Pons (tissue), 1 donor: ENCODE results near the gene ARL2BP.
A peak's percentile ranks its signal among the peaks of the same experiment; 100 is the strongest.
"Not testable (repeated sequence)": the region's sequence is repeated elsewhere in the genome, so short reads cannot be mapped to it uniquely, and the experiment has no call there.

Source experiments
- DNase-seq: peaks from one replicate; pipeline ENCODE4 v3.0.0-alpha.2; 2016; ENCODE audit warnings: low spot score

Gene ARL2BP

DNA sequence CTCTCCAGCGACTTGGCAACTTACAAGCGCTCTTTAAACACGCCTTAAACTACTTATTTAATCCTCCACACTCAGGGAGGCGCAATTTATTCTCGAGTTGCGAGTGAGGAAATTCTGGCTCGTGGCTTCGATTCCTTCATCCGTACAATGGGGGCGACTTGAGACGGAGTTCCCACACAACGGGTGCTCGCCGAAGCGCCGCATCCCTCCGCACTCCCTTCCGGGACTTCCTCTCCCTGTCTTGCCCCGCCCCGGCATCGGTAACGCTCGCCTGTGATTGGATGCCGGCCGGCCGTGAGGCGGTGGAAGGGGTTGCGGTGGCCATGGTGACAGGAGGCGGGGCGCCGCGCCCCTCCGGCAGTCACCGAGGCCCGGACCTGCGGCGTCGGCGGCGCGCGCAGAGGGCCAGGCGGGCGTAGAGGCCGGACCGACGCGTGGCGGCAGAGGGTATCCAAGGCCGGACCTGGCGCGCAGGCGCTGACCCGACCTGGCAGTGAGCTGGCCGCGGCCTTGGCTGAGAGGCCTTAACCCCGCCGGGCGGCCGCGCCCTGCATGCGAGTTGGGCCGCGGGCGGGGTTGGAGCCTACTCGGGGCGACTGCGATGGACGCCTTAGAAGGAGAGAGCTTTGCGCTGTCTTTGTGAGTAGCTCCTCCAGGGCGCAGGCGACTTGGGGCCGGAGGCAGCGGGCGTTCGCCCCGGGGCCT, at the start of gene ARL2BP:
TSS of gene ARL2BP (plus strand) at position 493 of the 705 bp plus-strand sequence. CDS start at position 602, 109 bp downstream.
- DNase-seq, result peak; percentile 97

DNA sequence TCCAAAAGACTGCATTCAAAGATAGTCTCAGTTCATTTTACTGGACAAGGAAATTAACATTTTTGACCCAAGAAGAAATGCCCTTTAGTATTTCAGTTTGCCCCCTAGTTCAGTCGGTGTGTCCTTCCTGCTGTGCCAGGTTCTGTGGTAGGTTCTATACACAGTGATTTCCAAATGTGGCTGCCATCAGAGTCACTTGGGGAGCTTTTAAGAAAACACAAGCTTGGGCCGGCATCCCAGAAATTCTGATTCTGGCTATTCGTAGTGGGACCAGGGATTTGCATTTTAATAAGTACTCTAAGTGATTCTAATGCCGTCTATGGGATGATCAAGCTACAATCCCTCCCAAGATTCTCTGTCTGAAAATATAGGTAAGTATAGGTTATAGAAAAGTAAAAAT, 48.8 kb upstream of the ARL2BP start:
- peak; percentile 38 for DNase-seq

DNA sequence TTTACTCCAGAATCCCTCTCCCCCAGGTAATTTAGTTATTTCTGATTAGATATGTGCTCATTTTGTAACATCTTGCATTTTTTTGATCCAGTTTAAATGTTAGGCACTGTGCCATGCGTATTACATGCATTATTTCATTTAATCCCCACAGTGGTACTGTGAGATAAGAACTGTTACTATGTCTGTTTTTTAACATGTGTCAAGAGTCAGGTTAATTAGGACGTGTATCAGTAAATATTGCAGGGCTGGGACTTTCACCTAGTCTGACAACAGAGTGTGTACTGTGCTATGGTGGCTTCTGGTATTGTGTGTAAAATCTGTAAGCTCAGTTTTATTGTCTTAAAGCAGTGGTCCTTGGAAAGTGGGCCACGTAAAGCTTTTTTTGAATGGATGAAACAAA, 48.3 kb upstream of the ARL2BP start:
- DNase-seq, result no peak

DNA sequence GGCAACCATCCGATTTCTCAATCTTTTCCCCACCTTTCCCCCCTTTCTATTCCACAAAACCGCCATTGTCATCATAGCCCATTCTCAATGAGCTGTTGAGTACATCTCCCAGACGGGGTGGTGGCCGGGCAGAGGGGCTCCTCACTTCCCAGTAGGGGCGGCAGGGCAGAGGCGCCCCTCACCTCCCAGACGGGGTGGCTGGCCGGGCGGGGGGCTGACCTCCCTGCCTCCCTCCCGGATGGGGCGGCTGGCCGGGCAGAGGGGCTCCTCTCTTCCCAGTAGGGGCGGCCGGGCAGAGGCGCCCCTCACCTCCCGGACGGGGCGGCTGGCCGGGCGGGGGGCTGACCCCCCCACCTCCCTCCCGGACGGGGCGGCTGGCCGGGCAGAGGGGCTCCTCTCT, 44.7 kb upstream of the ARL2BP start:
- not testable (repeated sequence) for DNase-seq

DNA sequence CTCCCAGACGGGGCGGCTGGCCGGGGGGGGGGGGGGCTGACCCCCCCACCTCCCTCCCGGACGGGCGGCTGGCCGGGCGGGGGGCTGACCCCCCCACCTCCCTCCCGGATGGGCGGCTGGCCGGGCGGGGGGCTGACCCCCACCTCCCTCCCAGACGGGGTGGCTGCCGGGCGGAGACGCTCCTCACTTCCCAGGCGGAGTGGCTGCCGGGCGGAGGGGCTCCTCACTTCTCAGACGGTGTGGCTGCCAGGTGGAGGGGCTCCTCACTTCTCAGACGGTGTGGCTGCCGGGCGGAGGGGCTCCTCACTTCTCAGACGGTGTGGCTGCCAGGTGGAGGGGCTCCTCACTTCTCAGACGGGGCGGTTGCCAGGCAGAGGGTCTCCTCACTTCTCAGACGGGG, 44.1 kb upstream of the ARL2BP start:
- DNase-seq, result not testable (repeated sequence)

DNA sequence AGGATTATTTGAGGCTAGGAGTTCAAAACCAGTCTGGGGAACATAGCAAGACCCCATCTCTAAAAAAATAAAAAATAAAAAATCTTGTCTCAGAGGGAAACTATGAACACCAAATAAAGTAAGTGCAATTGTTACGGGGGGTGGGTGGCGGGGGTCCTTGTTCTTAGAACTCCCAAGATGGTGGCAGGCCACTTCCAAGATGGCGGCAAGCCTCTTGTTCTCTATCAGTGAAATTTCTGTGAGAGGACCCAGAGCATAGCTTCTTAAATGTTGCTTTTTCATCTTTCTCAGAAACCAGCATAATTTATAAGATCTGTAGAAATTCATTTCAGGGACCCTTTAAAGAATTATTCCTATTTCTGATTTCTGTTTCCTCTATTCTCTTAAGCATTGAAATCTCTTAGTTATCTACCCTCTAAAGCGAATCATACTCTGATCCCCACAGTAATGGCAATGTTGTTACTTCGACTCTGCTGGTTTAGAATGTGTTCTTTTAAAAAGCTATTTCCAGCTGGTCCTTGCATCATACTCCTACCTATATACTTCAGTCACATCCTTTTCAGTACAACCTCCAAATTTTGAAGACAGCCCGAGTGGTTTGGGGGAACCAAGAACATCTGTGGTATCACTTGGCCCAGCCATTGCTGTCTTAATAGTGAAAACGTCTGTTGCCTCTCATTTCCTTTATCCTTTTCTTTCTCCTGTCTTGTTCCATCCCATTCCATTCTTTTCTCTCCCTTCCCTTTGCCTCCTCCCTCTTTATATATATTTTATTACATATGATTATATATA, 42.8 kb upstream of the ARL2BP start:
- DNase-seq, result no peak

DNA sequence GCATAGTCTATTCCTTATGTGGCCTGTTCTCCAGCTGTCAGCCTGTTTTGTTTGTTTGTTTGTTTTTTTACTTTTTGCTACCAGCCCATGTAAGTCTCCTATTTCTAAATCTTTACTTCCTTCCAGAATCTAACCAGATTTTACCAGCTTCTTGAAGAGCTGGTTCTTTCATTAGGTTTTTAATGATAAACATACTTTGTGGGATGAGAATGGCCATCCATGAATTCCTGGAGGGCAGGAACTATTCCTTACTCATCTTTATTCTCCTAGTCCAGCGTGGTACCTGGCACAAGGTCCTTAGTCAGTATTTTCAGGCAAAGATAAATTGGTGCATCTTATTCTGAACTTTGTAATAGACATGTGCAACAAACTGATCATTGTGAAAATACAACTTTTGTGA, 41.6 kb upstream of the ARL2BP start:
- no peak for DNase-seq

DNA sequence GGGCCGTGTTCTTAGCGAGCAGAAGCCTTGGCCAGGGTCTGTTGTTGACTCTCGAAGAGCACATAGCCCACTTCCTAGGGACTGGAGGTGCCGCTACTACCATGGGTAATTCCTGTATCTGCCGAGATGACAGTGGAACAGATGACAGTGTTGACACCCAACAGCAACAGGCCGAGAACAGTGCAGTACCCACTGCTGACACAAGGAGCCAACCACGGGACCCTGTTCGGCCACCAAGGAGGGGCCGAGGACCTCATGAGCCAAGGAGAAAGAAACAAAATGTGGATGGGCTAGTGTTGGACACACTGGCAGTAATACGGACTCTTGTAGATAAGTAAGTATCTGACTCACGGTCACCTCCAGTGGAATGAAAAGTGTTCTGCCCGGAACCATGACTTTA, 40.4 kb upstream of the ARL2BP start:
- DNase-seq, result no peak

DNA sequence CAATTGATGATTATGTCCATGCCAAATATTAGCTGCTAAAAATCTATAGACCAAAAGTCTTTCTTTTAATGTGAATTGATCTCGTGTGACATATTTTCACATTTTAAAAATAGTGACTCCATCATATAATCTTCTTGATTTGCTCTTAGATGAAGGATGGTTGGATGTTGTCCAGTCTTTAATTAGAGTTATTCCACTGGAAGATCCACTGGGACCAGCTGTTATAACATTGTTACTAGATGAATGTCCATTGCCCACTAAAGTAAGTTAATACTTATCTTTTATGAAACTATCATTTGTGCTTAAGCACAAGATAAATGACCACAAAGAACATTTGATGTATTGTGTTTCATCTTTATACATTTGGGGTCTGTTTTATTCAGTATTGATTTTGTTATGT, 36.1 kb upstream of the ARL2BP start:
- DNase-seq, result no peak

DNA sequence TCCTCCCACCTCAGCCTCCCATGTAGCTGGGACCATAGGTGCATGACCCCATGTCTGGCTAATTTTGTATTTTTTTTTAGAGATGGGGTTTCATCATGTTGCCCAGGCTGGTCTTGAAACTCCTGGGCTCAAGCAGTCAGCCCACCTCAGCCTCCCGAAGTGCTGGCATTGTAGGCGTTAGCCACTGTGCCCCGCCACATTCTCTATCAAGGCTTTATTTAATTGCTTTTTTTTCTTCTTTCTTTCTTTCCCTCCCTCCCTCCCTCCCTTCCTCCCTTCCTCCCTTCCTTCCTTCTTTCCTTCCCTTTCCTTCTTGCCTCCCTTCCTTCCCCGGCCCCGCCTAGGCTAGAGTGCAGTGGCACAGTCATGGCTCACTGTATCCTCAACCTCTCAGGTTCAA, 35.3 kb upstream of the ARL2BP start:
- DNase-seq, result no peak

DNA sequence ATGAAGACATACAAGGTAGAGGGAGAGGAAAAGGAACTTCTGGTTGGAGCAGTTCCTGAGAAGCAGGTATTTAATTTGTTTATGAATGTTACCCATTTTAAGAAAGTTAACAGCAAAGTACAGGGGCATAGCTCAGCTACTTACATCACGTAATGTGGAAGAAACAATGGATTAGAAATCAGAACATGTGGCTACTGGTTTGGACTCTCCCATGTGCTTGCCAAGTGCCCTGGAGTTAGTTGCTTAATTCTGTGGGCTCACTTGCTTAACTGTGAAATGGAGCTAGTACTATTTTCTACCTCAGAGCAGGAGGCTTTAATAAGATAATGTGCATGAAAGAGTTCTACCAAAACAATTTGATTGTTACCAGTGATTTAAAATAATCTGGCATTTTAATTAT, 31.6 kb upstream of the ARL2BP start:
- DNase-seq, result no peak

DNA sequence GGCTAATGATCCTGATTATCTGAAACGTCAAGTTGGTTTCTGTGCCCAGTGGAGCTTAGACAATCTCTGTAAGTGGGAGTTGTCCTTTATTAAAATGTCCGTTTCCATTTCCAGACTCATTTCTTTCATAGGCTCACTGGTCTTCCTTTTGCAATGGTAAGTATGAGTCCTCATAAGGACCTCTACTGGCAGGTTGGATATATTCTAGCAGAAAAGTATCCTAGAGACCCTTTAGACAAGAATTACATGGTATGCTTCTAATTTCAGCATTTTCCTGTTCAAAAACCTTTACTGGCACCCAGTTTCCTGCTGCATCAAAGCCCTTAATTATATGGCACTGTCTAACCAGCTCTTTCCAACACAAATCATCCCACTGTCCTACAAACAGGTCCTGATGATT, 28.1 kb upstream of the ARL2BP start:
- DNase-seq, result no peak

DNA sequence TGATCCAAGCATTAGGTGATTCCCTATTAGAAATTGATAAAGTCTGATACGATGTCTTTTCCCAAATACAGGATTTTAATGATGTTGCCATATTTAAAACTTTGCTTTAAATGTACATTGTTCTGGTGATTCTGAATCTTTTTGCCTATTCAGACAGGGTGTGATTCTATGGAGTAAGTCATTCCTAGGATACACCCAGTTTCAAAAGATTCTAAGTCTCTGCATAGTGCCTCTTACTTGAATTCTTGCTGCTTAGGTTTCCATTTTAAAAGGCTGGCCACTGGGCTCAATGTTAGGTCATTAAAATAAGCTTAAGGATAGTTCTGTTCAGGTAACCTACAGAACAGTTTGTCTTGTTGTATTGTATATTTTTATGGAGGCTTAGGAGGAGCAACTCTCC, 22.0 kb upstream of the ARL2BP start:
- DNase-seq, result no peak

DNA sequence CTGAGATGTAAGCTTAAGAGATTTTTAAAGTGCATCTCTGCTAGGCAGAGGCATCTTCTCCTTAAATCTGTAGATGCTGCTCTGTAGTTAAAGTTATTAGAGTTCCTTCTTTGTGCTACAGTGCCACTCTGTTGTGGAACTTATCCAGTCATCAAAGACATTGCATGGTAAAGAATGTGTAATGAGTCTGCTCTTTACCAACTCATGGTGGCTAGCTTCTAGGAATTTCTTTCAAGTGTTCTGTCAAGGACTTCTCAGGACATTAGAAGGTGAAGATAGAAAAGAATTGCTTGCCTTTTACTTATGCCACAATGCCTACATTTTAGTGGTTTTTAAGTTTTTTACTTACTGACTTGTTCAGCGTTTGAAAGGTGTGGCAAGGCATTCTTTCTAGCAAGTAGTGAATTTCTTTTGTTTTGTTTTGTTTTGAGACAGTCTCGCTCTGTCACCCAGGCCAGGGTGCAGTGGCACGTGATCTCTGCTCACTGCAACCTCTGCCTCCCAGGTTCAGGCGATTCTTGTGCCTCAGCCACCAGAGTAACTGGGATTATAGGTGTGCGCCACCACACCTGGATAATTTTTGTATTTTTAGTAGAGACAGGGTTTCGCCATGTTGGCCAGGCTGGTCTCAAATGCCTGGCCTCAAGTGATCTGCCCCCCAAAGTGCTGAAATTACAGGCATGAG, 20.3 kb upstream of the ARL2BP start:
- no peak for DNase-seq

DNA sequence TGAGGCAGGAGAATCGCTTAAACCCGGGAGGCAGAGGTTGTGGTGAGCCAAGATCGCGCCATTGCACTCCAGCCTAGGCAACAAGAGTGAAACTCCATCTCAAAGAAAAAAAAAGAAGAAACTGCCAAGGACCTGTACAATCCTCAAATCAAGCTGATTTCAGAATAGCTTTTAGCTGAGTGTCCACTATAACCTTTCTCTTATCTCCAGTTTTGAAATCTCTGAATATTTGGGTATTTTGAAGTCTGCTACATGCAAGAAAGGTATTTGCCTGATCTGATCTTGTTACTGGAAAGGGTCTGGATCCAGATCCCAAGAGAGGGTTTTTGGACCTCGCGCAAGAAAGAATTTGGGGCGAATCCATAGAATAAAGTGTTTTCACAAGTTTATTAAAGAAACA, 19.1 kb upstream of the ARL2BP start:
- DNase-seq, result no peak

DNA sequence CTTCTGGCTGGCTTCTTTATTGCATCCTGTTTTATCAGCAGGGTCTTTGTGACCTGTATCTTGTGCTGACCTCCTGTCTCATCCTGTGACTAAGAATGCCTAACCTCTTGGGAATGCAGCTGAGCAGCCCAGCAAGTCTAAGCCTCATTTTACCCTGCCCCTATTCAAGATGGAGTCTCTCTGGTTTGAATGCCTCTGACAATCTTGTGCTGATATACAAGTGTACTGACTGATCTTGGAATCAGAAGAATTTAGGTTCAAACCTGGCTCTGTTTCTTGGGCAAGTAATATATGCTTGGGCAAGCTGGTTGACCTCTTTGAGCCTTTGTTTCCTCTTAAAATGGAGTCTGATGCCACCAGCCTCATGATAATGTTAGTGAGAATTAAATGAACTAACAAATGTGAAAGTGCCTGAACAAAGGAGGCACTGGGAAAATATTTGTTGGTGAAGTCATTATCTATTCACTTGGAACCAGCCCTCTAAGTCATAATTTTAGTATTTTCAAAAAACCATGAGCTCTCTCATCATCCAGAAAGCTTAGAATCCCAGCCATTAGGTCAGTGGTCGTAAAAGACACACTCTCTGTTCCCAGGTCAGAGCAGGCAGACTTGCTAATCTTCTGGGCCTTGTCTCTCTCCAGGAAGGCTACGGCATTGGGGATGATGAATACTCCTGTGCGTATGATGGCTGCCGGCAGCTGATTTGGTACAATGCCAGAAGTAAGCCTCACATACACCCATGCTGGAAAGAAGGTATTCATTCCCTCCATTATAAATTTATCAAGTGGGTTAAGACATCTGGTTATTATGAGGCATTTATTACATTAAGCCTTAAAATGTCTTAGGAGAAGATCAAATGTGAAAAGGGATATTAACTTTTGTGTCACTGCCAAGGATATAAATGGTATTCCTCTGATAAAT, 18.1 kb upstream of the ARL2BP start:
- DNase-seq, result no peak

DNA sequence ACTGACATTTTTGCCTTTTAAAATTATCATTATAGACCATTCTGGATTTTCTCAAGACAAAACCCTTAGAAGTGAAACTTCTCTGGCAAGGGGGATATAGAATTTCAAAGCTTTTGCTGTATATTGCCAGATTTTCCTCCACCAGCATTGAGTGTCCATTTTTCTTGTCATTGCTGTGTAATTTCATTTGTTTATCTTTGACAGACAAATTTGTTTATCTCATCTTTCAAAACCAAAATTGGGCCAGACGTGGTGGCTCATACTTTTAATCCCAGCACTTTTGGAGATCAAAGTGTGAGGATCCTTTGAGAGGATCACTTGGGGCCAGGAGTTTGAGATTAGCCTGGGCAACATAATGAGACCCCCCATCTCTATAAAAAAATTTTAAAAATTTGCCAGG, 16.0 kb upstream of the ARL2BP start:
- no peak for DNase-seq

DNA sequence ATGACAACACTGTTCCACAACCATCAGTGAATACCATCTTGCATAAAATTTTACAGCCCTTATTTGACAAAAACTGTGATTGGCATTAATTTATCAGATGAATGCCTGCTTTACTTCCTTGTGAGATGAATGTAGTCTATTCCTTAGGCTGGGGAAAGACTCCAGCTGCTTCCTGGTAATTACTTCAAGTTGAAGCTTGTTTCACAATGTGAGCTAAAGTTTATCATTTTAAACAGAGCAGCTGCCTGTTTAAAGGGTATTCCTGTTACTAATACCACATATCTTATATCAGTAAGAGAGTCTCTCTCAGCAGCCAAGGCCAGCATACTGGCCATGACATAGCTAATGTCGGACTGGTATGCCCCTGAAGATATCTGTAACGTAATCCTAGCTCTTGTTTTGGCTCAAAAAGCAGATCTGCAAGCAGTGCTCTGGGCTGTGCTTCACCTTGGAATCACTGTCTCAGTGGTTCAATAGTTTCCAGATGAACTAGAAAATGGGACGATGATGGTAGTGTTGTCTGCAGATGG, 13.2 kb upstream of the ARL2BP start:
- DNase-seq, result no peak

DNA sequence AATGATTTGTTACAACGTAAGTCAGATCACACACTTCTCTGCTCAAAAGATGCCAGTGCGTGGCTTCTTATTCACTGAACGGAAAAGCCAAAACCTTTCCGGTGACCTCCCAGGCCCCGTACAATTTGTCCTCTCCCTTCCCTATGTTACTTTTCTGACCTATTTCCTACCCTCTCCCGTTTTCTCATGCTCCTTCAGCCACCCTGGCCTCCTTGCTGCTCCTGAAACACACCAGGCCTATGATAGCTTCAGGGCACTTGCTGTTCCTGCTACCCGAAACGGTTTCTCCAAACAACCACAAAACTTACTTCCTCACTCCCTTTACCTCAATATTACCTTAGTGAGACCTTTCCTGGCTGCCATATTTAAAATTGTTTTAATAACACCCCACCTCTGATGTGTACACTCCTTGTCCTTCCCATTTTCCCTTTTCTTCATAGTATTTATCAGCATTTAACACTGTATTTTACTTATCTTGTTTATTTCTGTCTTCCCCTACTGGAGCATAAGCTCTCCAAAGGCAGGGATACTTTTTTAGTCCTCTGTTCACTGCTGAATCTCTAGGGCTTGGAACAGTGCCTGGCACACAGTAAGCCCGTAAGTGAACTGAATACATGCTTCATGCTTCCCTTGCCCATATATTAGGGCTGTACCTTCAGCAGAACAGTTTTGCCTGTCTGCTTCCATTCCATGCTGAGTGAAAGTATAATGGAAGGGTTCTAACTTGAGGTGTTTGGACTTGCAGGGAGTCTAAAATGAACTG, 10.9 kb upstream of the ARL2BP start:
- DNase-seq, result no peak

DNA sequence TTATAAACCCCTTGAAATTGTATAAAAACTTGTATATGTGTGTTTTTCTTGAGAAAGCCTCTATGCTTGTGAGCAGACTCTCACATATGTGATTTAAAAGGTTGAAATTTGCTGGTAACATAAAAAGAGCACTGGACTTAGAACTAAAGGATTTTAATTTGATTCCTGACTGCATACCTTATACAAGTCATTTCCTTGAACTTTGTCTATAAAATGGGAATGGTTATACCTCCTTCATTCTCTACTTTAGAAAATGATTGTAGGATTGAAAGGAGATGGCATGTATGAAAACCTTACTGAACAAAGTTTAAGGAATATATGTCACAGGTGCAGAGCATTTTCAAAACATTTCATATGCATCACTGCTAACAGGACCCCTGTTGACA, 10.4 kb upstream of the ARL2BP start:
- DNase-seq, result no peak
